Measurements from ENCODE around the gene MARCKS. TPM values are rescaled to one million over a fixed set of nuclear protein-coding genes. Genes with fewer than 3 reads are reported as not detected.

Gene MARCKS, protein sequence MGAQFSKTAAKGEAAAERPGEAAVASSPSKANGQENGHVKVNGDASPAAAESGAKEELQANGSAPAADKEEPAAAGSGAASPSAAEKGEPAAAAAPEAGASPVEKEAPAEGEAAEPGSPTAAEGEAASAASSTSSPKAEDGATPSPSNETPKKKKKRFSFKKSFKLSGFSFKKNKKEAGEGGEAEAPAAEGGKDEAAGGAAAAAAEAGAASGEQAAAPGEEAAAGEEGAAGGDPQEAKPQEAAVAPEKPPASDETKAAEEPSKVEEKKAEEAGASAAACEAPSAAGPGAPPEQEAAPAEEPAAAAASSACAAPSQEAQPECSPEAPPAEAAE
- total RNA-seq (2014; rRNA removed; shearing (Covaris generic)), result 115 and 184 TPM in 2 replicates

DNA sequence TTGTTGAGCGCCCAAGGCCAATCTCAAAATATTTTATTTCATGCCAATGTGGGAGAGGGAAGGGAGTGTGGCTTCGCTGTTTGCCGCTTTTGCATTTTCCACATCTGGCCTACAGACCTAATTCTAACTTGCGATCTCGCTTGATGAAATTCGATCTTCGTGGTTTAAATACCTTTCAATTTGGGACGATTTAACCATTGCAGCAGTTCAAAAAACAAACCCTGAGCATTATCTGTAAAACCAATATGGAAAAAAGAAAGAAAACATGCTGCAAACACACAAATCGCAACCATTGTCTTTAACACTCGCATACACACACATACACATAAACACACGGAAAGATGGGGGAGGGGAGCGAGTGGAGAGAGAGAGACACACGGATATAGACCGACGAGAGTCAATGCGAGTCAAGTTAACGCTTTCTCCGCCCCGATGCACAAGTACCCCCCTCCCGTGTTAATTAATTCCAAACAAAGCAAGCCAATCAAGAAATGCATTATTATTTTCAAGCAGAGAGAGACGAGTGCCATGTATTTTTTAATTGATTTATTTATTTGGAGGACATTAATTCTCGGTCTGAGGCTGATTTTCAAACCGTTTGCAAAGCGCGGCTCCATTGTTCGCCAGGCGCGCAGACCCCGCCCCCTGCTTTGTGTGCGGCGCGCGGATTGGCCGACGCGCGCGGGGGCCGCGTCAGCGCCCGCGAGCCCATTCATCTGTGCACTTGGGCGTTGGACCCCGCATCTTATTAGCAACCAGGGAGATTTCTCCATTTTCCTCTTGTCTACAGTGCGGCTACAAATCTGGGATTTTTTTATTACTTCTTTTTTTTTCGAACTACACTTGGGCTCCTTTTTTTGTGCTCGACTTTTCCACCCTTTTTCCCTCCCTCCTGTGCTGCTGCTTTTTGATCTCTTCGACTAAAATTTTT lies at the start of gene MARCKS:
TSS of gene MARCKS (plus strand) at position 721 of the 931 bp plus-strand sequence. CDS start 401 bp downstream, outside the sequence.
- DNase-seq (ENCODE audit: low read depth), result peak; percentile 92

DNA sequence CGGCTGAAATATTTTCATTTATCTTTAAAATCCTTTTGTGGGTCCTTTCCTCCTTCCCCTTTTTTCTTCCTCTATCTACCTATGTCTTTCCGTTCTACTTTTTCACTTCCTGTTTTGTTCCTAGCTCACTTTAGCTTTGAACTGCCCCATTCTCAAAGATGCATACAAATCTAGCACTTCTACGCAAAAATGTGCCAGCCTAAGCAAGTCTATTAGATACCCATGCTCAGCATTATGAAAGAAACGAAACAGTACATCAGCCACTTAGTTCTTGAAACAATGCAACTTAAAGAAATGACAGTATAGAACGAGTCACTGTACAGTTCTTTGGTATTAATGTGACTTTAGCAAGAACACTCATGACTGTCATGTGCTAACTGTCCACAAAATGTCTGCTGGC lies 47.3 kb upstream of the MARCKS start:
- DNase-seq (ENCODE audit: low read depth), result no peak

DNA sequence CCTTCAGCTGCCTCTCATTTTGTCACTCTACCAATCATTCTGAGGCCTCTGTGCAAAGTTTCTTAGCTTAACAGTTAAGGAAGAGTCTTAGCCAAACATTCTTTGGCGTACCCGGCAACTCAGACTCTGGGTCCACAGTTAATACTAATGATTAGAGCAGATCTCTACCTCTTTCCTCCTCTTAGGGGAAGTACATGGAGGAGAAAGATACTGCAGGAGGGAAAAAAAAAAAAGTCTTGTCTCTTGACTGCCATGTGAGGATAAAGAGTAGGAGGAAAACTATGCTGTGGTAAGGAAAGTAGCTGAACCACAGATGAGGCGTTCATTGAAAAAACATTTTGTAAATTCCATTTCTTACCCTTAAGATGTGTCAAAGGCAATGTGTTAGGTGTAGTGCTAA lies 44.0 kb upstream of the MARCKS start:
- peak; percentile 82 for DNase-seq (ENCODE audit: low read depth)

DNA sequence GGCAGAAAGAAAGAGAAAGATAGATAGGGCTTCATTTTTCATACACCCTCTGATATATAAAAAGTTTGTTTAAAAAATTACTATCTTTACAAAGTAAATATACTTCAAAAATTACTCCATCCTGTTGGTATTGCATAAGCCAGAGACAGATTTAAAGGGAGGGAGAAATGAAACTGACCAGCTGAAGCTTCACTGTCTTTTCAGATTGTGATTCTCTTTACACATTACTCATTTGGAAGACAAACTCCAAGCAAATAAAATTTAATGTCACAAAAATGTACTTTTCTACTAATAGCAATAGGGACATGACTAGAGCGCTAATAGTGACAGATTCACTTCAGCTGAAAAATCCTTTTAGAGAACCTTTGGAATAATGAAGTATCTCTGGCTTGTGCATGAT lies 38.6 kb upstream of the MARCKS start:
- peak; percentile 29 for DNase-seq (ENCODE audit: low read depth)

DNA sequence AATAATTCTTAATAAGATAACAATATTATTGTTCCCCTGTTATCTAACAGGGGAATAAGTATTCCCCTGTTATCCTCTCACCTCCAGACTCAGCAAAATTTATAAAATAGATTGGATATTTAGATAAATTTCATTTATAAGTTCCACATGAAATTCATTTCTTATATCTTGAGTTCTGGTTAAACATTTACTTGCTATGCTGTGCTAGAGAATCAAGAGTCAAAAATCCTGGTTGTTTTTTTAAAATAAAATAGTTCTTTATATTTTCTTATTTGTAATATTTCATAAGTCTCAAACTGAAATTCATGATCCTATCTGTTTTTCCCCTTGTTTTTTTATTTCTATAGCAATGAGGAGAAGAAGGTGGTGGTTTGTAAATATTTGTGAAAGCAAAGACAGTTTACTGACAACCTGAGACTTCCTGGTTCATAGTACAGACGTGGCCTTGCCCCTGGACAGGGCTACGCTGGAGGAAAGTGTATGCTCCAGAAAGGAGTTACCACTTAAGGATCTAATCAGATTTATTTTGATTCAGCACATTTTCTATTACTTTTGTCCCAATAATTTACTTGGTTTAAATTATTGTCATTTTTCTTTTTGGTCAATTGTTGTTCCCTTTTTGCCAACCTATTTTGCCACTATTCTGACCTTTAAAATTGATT lies 37.8 kb upstream of the MARCKS start:
- DNase-seq (ENCODE audit: low read depth), result peak; percentile 61

DNA sequence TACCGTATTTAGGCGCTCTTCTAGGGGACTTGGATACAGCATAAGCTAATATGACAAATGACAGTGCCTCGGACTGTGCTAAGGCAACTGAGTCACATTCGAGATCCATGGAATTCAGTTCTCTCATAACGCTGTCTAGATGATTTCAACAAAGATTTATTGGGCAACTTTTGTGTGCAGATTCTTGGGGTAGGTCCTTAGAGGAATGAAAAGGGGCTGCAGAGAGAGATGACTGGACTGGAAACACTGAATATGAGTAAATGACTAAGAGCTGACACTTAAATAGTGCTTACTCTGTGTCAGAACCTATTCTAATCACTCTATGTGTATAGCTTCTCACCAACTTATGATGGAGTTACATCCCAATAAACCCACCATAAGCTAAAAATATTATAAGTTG lies 36.4 kb upstream of the MARCKS start:
- peak; percentile 70 for DNase-seq (ENCODE audit: low read depth)

DNA sequence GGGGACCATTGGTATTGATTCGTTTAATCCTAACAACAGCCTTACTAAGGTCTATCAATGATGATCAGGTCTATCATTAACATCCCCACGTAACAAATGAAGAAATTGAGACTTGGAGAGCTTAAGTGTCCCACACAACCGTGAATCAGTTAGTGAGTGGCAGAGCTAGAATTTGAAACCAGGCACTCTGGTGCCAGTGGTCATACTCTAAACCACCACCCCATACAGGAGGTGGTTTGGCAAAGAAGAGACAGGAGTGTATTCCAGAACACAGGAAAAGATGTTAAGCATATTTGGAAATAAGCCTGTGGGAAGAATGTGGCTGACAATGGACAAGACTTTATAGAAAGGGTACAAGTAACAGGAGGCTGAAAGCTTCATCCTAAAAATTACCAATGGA lies 35.7 kb upstream of the MARCKS start:
- peak; percentile 60 for DNase-seq (ENCODE audit: low read depth)

DNA sequence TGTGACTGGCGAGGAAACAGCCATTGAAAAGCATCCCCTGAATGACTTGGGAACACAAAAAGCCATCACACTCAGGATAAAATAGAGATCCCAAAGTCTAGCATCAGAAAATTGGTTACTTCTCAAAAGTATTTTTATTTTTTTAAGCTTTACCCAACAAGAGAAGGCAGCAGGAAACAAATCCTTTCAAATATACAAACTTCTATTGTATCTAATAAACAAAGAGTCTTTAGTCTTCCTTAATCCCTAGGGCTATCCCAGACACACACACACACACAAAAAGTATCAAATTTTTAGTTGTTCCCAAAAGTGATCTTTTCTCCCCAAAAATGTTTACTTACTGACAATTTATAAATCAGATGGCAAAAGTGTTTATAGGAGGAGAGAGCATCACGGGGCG lies 33.2 kb upstream of the MARCKS start:
- DNase-seq (ENCODE audit: low read depth), result no peak

DNA sequence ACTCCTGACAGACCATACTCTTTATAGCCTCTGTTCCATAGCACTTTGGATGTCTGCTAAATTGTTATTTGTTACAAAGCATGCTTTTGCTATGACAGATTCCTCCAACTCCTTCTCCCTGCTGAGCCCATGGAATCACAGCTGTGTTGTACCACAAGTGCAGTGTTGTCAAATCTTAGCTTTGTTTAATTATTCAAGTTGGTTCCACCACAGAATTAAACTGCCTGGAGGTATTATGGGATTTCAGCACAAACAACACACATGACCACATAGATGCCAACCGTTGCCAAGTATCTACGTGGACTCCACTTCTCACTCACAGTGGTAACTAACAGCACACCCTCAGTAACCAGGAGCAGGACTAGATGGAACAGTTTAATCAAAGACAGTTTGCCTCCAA lies 32.7 kb upstream of the MARCKS start:
- peak; percentile 93 for DNase-seq (ENCODE audit: low read depth)

DNA sequence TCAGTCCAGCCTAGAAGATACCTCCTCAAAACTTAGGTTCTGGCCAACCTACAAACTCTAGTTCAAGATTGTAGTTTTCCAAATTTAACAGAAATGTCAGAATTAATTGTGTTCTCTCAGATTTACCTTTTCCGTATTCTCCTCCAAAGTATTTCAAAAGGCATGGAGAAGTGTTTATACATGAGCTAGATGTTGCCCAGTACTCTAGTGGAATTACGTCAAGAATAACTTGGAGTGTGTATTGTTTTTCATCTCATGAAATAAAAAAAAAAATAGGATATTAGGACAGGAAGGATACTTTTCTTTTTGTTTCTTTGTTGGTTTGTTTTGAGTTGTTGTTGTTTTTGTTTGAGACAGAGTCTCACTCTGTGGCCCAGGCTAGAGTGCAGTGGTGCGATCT lies 32.3 kb upstream of the MARCKS start:
- no peak for DNase-seq (ENCODE audit: low read depth)

DNA sequence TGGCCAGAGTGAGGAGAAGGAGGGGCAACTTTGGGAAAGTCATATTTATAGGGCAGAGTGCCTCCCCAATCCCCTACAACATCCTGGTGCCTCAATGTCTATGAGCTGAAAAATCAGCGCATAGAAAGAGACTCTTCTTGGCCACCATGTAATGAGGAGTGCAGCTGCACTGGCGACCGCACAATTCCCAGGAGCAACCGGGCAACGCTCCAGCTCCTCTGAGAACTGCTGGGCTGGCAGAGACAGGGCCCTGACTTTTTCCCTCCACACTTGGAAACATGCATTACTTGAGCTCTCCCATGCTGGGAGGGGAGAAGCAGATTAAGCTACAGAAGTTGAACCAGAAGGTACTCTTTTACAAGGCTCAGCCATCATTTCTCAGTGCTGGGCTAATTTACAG lies 31.4 kb upstream of the MARCKS start:
- peak; percentile 94 for DNase-seq (ENCODE audit: low read depth)

DNA sequence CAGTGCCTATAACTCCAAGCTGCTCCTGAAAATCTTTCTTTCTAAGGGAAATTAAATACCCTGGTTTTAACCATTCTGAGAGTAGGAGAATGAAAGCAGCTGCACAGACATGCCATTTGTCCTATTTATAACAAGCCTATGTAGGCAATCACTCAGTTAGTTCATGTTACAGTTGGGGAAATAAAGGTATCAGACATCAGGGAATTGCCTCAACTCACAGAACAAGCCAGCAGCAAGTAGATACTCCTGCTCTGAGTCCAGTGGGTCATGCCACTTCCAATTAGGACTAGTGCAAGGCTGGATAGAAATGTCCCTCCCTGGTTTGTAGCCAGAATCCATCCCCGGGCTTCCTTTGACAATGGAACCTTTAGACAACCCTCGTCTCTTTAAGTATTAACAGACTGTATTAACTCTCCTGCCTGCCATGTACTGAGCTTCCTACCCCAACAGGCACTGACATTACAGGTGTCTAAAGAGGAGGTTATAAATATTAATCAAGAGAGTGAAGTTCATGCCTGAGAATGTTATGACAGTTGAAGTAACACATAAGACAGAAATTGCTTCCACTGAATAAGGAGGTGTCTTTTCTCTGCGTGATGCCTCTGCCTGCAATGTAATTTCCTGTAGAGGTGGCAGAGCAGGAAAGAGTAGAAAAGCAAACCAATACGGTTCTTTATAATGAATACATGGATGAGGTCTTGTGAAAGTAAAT lies 28.0 kb upstream of the MARCKS start:
- DNase-seq (ENCODE audit: low read depth), result no peak

DNA sequence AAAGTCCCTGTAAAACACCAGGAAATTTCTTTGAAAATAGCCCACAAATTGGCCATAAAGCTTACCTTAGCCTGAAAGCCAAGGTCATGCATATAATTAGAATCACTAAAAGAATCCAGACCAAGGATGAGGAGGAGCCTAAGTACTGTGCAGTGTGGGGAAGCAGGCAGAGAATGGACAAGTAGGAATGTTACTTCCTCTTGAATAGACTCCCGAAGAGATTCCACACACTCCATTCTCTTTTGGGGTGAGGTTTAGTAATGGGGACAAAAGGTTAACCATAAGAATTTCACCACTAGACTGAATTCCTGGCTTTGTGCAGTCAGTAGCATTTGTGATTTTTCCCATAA lies 27.5 kb upstream of the MARCKS start:
- DNase-seq (ENCODE audit: low read depth), result peak; percentile 81

DNA sequence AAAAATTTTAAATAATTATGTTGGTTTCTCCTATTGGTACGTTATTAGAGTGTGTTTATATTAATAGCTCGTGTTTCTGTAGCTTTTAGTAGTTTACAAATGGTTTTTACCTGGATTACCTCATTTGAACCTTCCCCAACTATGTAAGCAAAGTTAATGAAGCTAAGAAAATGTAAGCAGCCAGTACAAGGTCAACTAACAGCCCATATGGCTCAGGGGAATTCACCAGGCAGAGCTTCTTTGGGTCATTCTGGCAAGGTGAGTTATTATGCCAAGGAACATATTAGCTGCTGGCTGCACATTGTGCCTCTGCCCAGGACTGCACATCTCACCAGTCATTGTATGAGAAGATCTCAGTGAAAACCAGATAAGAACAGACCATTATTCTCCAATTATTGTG lies 27.0 kb upstream of the MARCKS start:
- no peak for DNase-seq (ENCODE audit: low read depth)

DNA sequence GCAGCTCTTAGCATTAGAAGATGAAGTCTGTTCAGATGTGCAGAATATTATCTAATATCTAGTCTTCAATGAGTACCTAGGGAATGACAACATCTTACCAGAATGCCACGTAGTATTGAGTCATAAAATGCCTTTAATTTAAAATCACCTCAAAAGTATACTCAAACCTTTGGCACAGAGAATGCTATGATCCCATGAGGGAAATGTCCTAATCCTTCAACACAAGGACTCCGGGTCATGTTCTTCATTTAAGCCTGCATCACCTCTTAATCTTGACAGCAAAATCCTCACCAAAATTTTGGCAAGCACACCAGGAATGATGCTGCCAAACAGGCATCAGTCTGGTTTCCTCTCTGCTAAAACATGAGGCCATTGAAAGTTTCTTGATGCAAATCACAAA lies 23.6 kb upstream of the MARCKS start:
- DNase-seq (ENCODE audit: low read depth), result peak; percentile 80

DNA sequence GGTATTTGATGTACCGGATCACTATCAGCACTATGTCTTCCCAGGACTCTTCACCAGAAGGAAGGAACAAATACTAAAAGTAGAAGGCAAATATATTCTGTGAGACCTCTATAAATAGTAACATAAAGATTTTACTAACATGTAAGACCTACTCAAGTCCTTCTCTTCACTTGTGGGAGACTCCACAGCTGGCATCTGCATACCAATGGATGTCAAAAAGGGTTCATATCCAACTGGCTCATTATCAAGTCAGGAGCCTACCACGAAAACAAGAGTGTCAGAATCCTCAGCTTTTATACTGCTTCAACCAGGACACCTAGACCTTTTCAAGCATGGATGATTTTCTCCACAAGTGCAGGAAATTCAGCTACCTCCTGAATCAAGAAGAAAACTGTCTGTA lies 20.0 kb upstream of the MARCKS start:
- DNase-seq (ENCODE audit: low read depth), result no peak

DNA sequence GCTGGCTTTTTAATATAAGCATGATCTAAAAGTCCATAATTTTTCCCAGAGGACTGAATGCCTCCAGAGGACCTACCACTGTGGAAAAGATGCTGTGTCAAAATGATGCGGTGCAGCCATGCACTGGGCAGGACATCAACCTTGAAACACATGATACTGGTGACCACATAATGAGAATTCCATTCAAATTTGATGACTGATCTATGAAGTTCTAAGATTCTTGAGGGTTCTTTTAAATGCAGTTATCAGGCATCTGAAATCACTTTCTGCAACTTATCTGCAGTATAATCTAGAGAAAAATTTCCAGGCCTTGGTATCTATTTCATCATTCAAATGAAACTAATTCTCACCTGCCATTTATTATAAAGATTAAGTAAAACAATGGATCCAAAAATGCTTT lies 15.0 kb upstream of the MARCKS start:
- DNase-seq (ENCODE audit: low read depth), result peak; percentile 73

DNA sequence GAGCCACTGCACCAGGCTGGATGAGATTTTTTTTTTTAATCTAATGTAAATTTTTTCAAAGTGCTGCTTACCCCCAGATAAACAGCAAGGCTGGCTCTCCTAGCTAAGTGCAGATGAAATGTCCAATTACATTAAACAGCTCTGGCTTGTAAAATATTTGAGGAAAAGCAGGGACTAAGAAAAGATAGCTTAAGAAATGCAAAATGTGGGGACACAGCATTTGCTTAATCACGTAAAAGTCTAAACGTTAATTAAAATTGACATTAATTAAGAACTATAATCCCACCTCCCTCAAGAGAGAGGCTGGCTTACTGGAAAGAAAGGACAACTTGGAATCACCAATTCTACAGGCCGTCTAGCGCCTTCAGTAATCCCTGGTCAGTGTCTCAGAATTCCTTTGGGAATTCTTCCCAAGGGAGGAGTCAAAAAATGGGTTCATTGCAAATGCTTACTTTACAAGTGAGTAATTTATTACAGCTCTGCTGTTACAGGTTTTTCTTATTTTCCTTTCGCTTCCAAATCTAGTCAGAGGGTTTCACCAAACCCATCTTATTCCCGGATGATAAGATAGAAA lies 13.6 kb upstream of the MARCKS start:
- DNase-seq (ENCODE audit: low read depth), result no peak

DNA sequence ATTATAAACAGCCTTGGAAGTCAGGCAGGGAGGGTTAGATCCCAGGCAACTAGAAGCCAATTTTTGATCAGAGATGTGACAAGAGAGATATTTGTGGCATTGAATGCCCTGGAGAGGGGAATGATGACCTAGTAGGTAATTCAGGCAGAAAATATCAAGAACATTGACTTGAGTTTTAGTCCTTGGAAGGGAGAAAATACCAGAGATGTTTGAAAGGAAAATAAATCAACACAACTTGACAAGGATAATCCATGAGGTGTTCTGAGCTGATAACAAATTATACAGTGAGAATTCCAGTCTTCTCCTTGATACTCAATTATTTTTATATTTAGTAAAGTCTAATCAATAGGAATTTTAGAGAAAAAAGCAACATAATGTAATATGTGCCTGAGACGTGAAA lies 10.6 kb upstream of the MARCKS start:
- no peak for DNase-seq (ENCODE audit: low read depth)

DNA sequence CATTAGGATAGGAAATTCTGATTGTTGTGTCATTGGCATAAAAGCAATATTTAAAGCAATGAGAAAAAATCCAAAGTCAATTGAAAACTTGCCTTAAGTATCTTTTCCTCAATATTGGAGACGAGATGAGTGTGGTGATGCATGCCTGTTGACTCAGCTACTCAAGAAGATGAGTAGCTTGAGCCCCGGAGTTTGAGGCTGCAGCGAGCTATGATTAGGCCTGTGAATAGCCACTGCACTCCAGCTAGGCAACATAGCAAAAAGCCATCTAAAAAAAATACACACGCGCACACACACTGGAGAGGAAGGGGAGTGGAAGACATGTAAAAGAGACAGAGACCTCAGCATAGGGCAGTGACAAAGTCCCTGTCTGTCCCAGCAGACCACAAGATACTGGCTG lies 9.7 kb upstream of the MARCKS start:
- DNase-seq (ENCODE audit: low read depth), result peak; percentile 58

DNA sequence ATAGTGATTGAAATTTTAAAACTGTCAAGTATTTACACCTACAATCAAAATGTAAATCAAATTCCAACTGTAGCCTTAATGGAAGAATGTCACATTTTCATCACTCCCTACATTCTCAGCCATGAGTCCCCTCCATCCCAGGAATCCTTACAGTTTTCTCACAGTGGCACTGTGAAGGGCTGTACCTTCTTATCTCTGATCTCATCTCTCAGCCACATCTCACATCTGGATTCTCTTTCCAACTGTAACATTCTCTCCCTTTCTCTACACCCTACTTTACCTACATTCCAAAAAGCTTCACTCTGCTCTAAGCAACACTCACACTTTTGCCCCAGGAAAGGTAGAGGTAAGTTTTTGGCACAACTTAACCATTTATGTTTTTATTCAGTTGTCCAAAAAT lies 8.9 kb upstream of the MARCKS start:
- DNase-seq (ENCODE audit: low read depth), result no peak

DNA sequence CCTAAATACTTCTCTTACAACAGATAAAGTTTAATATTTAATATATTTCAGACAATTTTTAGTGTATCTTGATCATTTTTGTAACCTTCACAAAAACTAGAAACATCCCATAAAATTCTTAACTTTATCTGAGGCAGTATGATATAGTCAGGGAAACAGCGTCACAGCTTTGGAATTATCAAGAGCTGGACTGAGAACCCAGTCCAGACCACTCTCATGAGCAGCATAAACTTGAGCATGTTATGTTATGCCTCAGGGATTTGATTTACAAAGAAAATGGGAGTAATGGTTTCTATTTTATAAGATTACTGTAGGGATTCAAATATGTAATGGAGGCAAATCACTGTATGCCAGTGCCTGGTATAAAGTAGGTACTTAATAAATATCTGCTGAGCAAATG lies 8.3 kb upstream of the MARCKS start:
- DNase-seq (ENCODE audit: low read depth), result no peak

All from M059J (cell line).